ES-I3 (cell line): ENCODE results near the gene COPG2.

ENCODE experiments used
- H3K36me3 ChIP-seq: 2 replicates; pipeline ENCODE4 v1.6.1; 2013; ENCODE audit warnings: mild to moderate bottlenecking, low read length, control low read depth, moderate library complexity; ENCODE audit not compliant: insufficient read depth
- H3K4me1 ChIP-seq: 2 replicates; pipeline ENCODE4 v1.6.1; 2013; ENCODE audit warnings: mild to moderate bottlenecking, control low read depth, low read length; ENCODE audit not compliant: insufficient read depth
- H3K9ac ChIP-seq: 2 replicates; pipeline ENCODE4 v1.6.1; 2013; ENCODE audit warnings: low read depth, mild to moderate bottlenecking, low read length, moderate library complexity
- H3K9me3 ChIP-seq: 2 replicates; pipeline ENCODE4 v1.6.1; 2013; ENCODE audit warnings: mild to moderate bottlenecking, low read length, moderate library complexity; ENCODE audit not compliant: control insufficient read depth, insufficient read depth

COPG2 gene

DNA sequence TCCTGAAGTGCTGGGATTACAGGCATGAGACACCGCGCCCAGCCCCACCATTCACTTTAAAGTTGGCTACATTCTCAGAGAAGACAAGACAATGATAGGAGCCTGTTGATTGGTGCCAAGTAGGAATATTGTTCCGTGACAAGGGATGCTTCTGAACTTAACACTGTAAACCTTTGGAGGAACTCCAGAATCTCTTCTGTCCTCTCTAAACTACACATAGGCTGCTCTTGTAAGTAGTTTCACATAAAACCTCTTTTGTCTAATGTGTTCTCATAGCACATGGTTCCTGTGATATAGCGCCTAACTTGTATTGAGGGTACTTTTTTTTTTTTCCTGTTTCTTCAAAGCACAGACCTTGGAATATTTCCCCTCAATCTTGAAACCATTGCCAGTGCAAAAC lies 3.6 kb upstream of the COPG2 start:
- Histone ChIP-seq H3K9me3 (no peaks in the 10 kb centered on the region), H3K9ac (no peak overlapping the region), H3K36me3 (no peaks in the 10 kb centered on the region), H3K4me1 (no peaks in the 10 kb centered on the region)

DNA sequence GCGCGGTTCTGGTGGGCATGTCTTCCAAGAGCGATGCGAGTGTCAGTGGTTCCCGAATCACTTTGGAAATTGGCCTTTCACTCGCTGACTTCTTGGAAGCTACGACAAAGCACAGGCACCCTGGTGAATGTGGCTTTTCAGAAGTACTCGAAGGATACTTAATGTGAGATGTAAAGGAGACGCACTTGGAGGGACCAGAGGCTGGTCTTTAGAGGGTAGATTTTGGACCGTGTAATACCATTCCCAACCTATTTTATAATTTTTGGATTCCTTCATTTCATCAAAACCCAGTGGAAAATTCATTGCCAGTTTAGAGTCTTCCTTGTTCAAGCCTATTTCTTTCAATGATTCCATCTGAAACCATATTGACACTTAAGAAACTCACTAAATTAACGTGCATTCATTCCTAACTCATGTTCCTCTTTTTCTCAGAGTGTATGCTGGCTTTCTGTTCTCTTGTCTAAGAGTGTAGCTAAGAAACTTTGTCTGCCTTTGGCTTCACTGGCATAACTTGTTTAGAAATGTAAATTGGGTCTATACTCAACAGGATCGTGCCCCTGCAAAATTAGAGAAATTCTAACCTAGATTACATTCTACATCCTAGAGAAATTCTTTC lies 645 bp upstream of the COPG2 start:
- H3K9me3 ChIP-seq: no peaks in the 10 kb centered on the region
- no peaks in the 10 kb centered on the region for H3K4me1 ChIP-seq
- H3K9ac ChIP-seq: peak overlapping the region; percentile 76
- H3K36me3 ChIP-seq: no peaks in the 10 kb centered on the region

DNA sequence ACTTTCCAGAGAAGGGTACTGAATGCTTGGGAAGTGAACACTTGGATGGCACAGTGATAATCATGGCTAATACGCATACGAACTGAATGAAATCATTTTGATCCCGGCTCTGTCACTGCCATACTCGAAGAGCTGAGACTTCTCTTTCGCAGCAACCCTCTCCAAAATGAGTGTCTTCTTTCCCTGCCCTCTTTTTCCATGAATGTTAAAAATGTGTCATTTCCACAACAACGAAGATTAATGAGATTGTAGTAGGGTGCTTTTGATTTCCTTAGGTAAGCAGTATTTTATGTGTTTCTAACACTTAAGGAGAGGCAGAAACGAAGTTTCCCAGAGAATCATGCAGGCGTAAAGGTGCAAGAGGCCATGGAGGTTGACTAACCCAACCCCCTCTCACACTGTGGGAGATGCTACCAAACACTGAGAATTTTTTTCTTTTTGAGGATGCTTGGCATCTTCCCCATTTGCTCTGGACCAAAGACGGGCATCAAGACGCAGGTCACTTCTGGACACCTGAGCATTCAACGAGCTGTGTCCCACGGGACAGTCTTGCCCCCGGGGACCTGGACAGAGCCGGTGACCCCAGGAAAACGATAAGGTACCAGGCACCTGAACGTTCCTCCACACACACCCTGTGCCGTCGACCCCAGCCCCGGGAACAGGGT lies 823 bp downstream of the COPG2 start:
- H3K4me1 ChIP-seq: no peaks in the 10 kb centered on the region
- no peaks in the 10 kb centered on the region for H3K36me3 ChIP-seq
- no peaks in the 10 kb centered on the region for H3K9me3 ChIP-seq
- H3K9ac ChIP-seq: peak overlapping the region; percentile 76; the same call in 1 of the 2 replicates

DNA sequence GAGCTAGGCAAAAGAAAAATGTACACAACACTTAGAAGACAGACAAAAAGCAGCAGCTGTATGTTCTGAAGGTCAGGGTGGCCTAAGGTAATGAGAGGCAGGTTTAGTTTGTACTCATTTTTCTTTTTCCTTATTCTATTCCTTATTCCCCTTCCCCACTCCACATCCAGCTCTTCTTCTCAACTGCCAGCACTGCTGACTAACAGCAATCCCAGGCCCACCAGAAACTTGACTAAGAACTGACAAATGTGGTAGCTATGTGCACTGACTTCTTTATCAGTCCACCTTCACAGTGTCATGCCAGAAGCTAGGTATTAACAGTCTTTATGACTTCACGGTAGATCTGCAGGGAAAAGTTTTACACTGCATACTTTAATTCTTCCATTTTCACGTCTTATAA lies 6.1 kb downstream of the COPG2 start:
- no peak overlapping the region for H3K9ac ChIP-seq
- H3K4me1 ChIP-seq: no peaks in the 10 kb centered on the region
- peaks cover 17% of the 10 kb centered on the region; the same call in 1 of the 2 replicates for H3K36me3 ChIP-seq
- H3K9me3 ChIP-seq: no peaks in the 10 kb centered on the region

DNA sequence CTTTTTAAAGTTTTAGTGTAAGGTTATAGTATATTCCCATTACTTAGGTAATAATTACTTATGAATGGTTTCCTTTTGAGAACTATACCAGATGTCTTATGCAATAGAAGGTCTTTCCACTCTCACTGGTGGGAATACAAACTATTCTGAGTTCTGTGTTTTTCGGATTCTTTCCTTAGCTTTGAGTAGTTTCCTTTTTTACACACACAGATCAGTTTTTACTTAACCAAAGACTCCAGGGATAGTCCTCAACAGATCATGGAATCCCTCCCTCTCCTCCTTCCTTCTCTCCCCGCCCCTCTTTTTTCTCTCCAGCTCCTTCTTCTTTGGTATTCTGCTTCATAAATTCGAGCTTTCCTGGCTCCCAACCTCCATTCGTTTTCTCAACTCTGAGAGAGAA lies 13.3 kb downstream of the COPG2 start:
- no peak overlapping the region for H3K9ac ChIP-seq

DNA sequence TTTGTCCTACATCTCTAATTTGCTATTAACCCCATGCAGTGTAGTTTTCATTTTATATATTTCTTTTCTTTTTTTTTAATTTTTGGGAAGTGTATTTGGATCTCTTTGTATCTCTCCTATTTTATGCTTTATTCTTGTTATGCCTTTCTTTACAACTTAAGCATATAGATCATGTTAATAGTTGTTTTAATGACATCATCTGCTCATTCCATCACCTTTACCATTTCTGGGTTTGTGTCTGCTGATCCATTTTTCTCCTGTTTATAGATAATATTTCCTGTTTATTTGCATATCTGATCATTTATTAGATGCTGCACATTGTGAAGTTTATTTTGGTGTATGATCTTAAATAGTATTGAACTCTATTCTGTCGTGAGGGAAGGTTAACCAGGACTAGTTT lies 13.7 kb downstream of the COPG2 start:
- H3K9me3 ChIP-seq: no peaks in the 10 kb centered on the region
- no peak overlapping the region for H3K9ac ChIP-seq
- no peaks in the 10 kb centered on the region for H3K4me1 ChIP-seq
- no peaks in the 10 kb centered on the region; the same call in 1 of the 2 replicates for H3K36me3 ChIP-seq

More for the DNA sequence above, 13.3 kb downstream of the COPG2 start:
- no peaks in the 10 kb centered on the region for H3K9me3 ChIP-seq
- no peaks in the 10 kb centered on the region for H3K4me1 ChIP-seq
- peaks cover 3% of the 10 kb centered on the region; the same call in 1 of the 2 replicates for H3K36me3 ChIP-seq

DNA sequence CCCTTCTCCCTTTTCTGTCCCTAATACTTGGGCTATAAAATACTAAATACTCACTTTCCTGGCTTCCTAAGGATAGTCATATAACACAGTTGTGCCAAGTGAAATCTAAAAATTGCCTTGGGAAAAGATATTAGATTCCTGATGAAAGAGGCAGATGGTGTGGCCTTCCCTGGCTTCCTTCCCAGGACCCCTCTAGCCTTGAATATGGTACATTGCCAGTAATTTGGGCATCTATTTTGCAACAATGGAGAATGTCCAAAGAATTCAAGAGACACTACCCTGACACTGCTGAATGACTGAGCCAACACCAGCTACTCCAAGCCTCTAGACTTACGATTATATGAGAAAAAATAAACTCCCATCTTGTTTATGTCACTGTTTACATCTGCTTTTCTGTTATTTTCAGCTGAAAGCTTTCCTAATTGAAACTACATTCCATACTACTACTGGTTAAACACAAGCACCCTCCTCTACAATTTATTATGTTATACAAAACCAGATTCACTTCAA lies 17.9 kb downstream of the COPG2 start:
- no peaks in the 10 kb centered on the region; the same call in 1 of the 2 replicates for H3K36me3 ChIP-seq
- H3K9me3 ChIP-seq: peaks cover 2% of the 10 kb centered on the region; the same call in 1 of the 2 replicates
- no peak overlapping the region for H3K9ac ChIP-seq
- H3K4me1 ChIP-seq: no peaks in the 10 kb centered on the region

DNA sequence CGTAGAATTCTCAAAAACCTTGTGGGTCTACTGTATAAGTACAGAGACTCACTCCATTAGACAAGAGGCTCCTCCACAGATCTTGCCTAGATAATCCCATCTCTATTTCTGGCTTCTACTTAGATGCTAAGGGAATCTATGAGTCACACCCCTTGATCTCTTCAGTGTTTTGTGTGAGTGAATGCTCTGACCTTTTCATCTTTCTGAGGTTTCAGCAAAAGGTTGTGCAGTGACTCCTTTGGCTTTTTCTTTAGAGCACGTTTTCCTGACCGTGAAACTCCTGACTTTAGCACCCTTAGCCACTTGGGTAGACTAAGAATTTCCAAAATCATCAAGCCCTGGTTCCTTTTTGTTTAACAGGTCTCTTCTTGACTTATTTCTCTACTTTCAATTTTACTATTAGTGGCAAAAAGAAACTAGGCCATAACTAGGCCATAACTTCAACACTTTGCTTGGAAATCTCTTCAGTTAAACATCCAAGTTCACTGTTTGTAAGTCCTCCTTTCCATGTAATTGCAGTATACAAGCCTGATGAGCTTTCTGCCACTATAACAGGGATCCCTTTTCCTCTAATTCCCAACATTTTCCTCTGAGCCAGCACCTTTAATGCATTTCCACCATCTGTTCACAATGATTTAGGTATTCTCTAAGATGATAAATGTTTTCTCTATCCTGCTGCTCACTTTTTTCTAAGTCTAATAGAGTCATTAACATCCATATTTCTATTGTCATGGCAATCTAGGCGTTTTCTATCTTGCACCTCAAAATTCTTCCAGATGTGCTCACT lies 19.4 kb downstream of the COPG2 start:
- H3K4me1 ChIP-seq: no peaks in the 10 kb centered on the region
- no peaks in the 10 kb centered on the region; the same call in 1 of the 2 replicates for H3K36me3 ChIP-seq
- no peak overlapping the region for H3K9ac ChIP-seq
- H3K9me3 ChIP-seq: peaks cover 2% of the 10 kb centered on the region; the same call in 1 of the 2 replicates

DNA sequence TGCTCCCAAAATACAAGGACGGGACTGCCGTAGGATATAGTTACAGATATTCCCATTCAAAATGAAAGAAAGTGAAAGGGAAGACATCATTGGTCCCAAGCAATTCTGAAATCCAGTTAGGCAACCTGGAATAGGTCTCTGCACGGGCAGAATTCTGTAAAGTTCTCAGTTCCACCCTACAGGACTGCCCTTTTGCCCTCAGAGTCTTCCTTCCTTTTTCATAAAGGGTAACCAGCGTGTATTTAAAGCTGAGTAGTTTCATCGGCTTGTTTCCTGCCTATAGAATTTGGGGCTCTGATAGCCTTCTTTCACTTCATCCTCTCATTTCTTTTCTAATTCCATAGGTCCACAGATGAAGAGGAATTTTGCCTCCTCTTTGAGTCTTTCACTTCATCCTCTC lies 20.0 kb downstream of the COPG2 start:
- Histone ChIP-seq H3K9me3 (peaks cover 2% of the 10 kb centered on the region; the same call in 1 of the 2 replicates), H3K36me3 (no peaks in the 10 kb centered on the region; the same call in 1 of the 2 replicates), H3K9ac (no peak overlapping the region), H3K4me1 (no peaks in the 10 kb centered on the region)

DNA sequence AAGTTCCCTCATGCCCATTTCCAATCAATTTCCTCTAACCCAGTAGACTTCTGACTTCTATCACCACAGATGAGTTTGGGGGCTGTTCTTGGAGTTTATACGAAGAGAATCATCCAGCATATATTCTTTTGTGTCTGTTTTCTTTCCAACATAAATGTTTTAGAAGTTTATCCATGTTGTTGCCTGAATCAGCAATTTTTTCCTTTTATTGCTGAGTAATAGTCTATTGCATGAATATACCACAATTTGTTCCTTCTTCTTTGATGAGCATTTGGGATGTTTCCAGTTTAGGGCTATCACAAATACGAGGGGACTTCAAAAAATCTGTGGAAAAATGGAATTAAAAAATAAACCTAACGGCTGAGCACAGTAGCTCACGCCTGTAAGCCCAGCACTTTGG lies 26.2 kb downstream of the COPG2 start:
- Histone ChIP-seq H3K9me3 (peaks cover 6% of the 10 kb centered on the region; the same call in 1 of the 2 replicates), H3K9ac (no peak overlapping the region), H3K4me1 (no peaks in the 10 kb centered on the region), H3K36me3 (peaks cover 2% of the 10 kb centered on the region; the same call in 1 of the 2 replicates)

DNA sequence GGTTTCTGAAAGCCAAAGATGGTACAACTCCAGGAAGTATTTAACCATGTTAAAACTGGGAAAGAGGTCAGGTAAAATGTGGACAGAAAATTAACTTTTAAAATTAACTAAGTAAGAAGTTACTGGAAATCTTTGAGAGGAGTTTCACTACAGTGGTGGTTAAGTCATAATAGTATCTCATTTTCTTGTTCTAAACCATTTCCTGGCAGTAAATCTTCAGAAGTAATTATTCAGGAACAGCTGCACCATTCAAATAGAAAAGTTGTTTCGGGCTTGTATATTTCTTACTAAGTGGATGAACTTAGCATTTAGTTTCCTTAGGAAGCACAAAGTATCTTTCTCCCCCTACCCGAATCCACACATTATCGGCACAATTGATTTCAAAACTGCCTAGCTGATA lies 27.1 kb downstream of the COPG2 start:
- Histone ChIP-seq H3K9me3 (peaks cover 8% of the 10 kb centered on the region; the same call in 1 of the 2 replicates), H3K36me3 (peaks cover 2% of the 10 kb centered on the region; the same call in 1 of the 2 replicates), H3K9ac (no peak overlapping the region), H3K4me1 (no peaks in the 10 kb centered on the region)

DNA sequence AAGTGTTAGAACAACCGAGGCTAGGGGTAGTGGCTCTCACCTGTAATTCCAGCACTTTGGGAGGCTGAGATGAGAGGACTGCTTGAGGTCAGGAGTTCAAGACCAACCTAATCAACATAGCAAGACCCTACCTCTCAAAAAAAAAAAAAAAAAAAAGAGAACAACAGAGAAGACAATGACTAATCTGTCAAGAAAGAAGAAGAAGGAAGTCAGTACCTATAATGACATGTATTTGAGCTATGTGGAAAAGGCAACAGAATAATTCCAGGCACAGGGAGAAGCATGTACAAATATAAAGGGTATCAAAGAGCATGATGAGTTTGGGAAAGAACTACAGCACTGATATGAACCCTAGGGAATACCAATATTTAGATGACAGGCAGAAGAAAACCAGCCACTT lies 27.5 kb downstream of the COPG2 start:
- H3K9ac ChIP-seq: no peak overlapping the region
- peaks cover 2% of the 10 kb centered on the region; the same call in 1 of the 2 replicates for H3K36me3 ChIP-seq
- peaks cover 9% of the 10 kb centered on the region; the same call in 1 of the 2 replicates for H3K9me3 ChIP-seq
- H3K4me1 ChIP-seq: no peaks in the 10 kb centered on the region

DNA sequence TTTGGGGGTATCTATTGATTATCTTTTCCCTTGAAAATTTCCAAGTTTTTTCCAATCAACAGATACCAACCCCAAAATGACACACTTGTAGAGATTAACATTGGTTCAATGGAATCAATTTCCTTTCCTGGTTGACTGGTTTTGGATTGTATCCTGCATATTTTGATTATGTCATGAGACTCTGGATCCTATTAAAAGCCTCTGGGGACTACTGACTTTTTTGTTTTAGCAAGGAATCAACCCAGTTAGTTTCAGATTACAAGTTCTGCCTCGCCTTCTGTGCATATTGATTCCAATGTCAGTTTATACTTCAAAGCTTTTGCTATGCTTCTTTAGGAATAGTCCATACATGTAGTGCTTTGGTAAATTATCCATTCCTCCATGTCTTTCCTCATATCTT lies 29.2 kb downstream of the COPG2 start:
- Histone ChIP-seq H3K4me1 (no peaks in the 10 kb centered on the region), H3K36me3 (peaks cover 2% of the 10 kb centered on the region; the same call in 1 of the 2 replicates), H3K9ac (no peak overlapping the region), H3K9me3 (peaks cover 9% of the 10 kb centered on the region; the same call in 1 of the 2 replicates)

DNA sequence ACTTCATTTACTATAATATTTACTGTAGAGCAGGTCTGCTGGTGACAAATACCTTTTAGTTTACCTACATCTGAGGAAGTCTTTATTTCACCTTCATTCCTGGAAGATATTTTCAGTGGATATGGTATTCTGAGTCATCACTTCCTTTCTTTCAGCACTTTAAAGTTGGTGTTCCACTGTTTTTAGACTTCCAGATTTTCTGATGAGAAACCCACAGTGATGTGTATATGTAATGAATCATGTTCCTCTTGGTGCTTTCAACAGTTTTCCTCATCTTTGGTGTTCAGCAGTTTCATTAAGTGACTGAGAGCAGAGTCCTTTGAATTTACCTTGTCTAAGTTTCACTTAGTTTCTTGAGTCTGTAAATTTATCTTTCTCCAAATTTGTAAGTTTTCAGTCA lies 36.4 kb downstream of the COPG2 start:
- no peaks in the 10 kb centered on the region for H3K36me3 ChIP-seq

More for the DNA sequence above, 36.4 kb downstream of the COPG2 start:
- Histone ChIP-seq H3K9ac (no peak overlapping the region), H3K9me3 (peaks cover 5% of the 10 kb centered on the region; the same call in 1 of the 2 replicates), H3K4me1 (no peaks in the 10 kb centered on the region)
